Stimulated activated CD4-positive, alpha-beta T cell treated with anti-CD3 and anti-CD28 coated beads, Interleukin-2, amount 100 ng/mL, for 24 hours (primary cell): ENCODE results near the gene FARS2.
A peak's percentile ranks its signal among the peaks of the same experiment; 100 is the strongest.

ENCODE experiments used
- DNase-seq, 2 donors: peaks; one replicate each; pipeline ENCODE4 v3.0.0-alpha.2; 2020

The FARS2 gene

GRCh38 chr6:5590187-5590586 is 328.9 kb downstream of the FARS2 start:
- no peak for DNase-seq

DNA sequence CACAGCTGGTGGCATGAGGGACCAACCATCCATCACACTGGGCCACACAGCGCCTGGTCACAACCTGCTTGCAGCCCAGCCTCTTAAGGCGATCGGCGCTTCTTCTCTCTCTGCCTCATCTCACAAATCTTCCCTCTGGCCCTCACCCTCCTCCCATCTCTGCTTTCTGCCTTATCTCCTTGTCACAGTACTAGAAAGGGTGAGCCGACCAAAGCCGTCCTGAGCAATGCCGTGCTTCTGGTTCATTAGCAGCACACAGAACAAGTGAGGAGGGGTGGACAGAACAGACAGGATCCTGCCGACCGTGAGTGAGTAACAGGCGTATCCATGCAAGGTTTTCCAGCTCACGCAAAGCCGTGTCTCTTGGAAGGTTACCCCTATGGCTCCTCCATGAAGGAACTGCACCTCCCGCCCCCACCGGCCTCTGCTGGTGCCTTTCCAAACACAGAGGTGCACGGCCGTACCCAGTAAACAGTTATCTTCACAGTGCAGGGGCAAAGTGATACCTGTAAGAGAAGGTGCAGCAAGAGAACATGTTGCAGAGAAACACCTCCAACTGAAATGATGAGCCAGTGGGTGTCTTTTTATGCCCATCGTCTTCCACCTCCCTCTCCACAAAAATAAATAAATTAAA is 331.7 kb downstream of the FARS2 start:
- no peak for DNase-seq

DNA sequence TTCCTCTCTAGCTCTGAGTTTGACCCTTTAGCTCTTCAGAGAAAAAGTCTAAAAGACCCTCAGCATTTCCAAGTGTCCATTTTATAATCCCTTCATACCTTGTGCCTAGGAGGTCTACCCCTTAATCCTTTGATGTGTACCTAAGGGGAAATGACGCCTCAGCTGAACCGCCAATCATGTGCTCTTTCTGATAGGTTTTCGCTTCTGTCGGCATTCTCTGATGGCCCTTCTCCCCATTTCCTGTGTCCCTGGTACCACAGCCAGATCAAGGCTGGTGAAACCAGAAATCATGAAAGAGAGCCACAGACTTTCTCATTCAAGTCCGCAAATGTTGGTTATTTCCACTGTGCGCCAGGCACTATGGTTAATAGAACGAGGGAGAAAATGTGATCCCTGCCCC is 333.9 kb downstream of the FARS2 start:
- no peak for DNase-seq

DNA sequence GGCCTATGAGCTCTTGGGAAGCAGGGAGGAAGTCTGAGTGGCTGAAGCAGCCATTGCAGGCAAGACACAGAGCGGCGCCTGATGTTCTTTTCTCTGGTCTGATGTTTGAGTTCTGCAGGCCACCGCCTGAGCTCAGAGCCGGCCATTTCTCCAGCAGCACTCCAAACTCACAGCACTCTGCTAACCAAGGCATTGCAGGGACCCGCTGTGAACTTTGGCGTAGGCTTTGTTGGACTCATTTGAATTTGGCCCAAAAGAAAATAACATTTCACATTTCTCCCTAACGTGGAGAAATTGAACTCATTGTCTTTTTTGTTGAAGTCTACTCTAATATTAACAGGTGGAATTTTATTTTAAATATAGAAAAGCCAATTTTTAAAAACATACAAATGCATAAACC is 336.1 kb downstream of the FARS2 start:
- DNase-seq, result no peak

DNA sequence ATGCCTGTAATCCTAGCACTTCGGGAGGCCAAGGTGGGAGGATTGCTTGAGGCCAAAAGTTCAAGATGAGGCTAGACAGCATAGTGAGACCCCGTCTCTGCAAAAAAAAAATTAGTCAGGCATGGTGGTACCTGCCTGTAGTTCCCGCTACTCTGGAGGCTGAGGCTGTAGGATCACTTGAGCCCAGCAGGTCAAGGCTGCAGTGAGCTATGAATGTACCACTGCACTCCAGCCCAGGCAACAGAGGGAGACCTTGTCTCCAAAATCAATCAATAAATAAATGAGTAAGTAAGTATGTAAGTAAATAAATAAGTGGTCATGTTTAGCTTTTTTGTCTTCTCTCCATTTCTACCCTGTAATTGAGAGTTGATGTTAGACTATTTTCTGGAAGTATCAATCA is 336.8 kb downstream of the FARS2 start:
- no peak for DNase-seq

DNA sequence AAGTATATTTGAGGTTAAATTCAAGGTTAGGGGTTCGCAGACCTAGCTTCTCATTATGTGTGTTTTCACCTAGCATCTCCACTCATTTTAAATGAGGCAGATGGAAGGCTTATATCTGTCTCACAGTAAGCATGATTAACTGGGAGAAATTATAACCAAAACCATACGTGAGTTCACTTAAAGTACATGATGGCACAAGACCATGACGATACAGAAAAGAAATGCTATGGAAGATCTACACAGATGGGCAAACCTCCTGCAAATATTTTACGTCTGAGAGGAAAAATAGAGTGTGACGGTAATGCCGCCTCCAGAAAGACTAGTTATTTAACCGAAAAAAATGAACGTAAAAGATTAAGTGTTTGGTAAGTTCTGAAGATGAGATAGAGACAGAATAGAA is 337.8 kb downstream of the FARS2 start:
- DNase-seq, result no peak

DNA sequence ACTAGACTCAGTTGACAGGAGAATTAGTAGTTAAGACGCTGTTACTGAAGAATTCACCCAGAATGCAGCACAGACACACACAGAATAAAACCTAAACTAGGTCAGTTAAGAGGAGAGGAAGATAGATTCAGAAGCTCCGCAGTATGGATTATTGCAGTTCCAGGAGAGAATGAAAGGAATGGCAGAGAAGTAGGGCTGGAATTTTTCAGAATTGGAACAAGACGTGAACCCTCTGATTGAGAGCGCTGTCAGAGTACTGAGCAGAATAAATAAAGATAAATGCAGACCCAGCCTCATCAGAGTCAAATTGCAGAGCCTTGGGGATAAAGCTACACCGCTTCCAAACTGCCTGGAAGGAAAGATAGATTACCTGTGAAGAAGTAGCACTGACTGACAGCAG is 344.6 kb downstream of the FARS2 start:
- no peak for DNase-seq

DNA sequence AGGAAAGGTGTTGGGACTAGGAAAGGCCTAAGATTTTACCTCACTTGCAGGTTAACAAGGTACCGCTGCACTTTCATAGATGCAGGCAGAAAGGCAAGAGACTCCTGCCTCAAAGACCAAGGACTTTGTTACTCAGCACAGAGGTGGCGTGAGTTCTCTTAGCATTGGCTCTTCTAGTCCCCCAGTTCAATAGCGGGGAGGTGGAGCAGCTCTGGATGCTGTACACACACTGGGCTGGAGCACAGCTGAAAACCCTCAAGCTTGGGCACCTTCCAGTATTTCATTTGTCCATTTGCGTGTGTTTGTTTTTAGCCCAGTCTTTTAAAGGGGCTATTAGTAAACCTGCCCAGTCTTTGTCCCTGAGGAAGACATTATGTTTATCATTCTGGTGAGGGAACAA is 345.2 kb downstream of the FARS2 start:
- no peak for DNase-seq

- DNase-seq, result no peak
Measured at GRCh38 chr6:5610640-5611039, 349.3 kb downstream of the FARS2 start.

GRCh38 chr6:5617179-5617578 is 355.9 kb downstream of the FARS2 start:
- no peak for DNase-seq

GRCh38 chr6:5619249-5619648 is 357.9 kb downstream of the FARS2 start:
- DNase-seq, result peak; percentile 25 to 28

DNA sequence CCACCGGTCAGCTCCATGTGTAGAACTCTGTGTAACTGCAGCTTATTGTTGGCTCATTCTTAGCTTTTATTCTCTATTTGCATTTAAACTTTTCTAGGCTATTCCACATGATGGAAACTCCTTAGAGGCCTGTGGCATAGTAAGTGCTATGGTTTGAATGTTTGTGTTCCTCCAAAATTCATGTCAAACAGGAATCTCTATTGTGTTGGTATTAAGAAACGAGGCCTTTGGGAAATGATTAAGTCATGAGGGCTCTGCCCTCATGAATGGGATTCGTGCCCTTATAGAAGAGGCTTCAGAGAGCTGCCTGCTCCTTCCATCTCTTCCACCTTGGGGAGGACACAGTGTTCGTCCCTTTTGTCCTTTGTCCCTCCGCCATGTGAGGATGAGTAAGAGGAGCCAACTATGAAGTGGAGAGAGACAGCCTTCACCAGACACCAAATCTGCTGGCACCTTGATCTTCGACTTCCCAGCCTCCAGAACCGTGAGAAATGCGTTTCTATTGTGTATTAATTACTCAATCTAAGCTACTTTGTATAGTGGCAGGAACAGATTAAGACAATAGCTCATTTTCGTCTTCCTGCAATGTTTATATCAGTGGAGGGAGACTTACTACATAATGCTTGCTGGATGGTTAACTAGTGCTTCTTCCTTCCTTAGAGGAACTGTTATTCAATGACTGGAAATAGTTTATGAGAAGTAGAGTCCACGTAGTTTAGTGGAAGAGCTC is 361.1 kb downstream of the FARS2 start:
- no peak for DNase-seq

DNA sequence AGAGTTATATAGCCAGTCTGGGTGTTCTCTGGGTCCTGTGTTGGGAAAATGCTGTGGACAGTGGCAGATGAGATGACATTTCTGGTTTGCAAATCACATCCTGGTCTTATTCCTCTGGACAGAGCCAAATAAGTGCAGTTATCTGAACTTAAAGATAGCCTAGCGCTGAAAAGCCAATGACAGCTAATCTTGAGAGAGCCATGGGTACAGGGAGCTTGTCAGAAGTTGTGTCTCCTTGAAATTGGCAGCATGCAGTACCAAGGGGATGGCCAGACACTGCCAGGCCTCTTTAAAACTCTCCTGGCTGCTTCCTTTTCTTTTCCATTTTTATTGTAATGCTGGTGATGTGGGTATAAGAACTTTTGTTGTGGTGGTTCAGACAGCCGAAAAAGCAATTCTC is 362.5 kb downstream of the FARS2 start:
- DNase-seq, result no peak

DNA sequence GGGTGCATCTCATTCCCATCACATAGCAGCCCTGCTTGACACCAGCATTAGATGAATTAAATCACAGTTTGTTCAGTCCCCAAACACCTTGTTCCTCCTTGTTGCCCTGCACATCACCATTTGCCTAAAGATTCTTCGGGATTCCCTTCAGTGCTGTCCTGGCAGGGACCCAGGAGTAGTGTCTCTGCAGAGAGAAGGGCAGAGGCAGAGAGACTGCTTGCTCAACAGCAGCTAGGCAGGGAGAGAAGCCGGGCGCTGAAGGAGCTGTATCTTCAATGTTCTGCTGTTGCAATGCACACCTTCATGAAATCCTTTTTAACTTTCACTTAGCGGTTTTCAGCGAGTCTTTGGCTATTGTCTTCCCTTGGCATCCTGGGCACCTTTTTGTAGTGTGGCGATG is 362.9 kb downstream of the FARS2 start:
- no peak for DNase-seq

- DNase-seq, result peak in 1 of 2 donors; percentile 8
Measured at GRCh38 chr6:5626727-5627426, 365.6 kb downstream of the FARS2 start.

- DNase-seq, result no peak
Measured at GRCh38 chr6:5630636-5631035, 369.3 kb downstream of the FARS2 start.

GRCh38 chr6:5632348-5632935 is 371.1 kb downstream of the FARS2 start:
- DNase-seq, result no peak

GRCh38 chr6:5634525-5634924 is 373.2 kb downstream of the FARS2 start:
- no peak for DNase-seq

- no peak for DNase-seq
Measured at GRCh38 chr6:5636210-5637030, 375.1 kb downstream of the FARS2 start.

GRCh38 chr6:5637714-5638113 is 376.4 kb downstream of the FARS2 start:
- DNase-seq, result no peak

GRCh38 chr6:5638666-5639065 is 377.4 kb downstream of the FARS2 start:
- no peak for DNase-seq

GRCh38 chr6:5639193-5639592 is 377.9 kb downstream of the FARS2 start:
- no peak for DNase-seq

DNA sequence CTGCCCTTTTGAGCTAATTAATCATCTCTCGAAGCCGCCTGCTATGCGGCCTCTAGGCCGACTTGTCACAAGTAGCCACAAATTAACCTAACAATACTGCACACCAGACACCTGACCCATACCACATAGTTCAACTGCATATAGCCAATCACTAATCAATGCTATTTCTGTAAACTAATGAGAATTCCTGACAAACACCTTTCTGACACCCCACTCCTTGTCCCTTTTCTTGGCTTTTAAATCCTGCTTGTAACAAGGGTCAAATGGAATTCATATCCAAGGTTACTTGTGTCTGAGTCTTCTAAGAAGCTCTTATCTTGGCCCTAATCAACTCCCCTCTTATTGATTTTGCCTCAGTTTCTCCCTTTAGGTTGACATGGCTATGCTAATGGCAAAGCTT is 379.3 kb downstream of the FARS2 start:
- DNase-seq, result no peak
